Mesenchymal stem cell (in vitro differentiated cells and primary cell): ENCODE data around the gene BOC.

Experiments
- DNase-seq: peaks from one replicate; pipeline ENCODE4 v3.0.0-alpha.2; 2013
- H2AFZ ChIP-seq: one replicate; pipeline ENCODE4 v1.6.1; 2013; ENCODE audit warnings: low read depth, mild to moderate bottlenecking, control low read depth, inconsistent platforms, low read length, moderate library complexity
- H2AK5ac ChIP-seq: 2 replicates; pipeline ENCODE4 v1.6.1; 2013; ENCODE audit warnings: low read length, moderate library complexity, mild to moderate bottlenecking, inconsistent platforms; ENCODE audit not compliant: severe bottlenecking
- H2BK120ac ChIP-seq: one replicate; pipeline ENCODE4 v1.6.1; 2013; ENCODE audit warnings: low read depth, mild to moderate bottlenecking, inconsistent platforms, low read length, moderate library complexity
- H2BK12ac ChIP-seq, 2 experiments: one replicate each; pipeline ENCODE4 v1.6.1; 2013; ENCODE audit warnings: inconsistent platforms in 2 of 2, low read length in 2 of 2, mild to moderate bottlenecking in 2 of 2, moderate library complexity in 2 of 2, control low read depth in 1 of 2
- H2BK15ac ChIP-seq: one replicate; pipeline ENCODE4 v1.6.1; 2013; ENCODE audit warnings: mild to moderate bottlenecking, low read depth, inconsistent platforms; ENCODE audit not compliant: poor library complexity, severe bottlenecking
- H2BK5ac ChIP-seq: 2 replicates; pipeline ENCODE4 v1.6.1; 2013; ENCODE audit warnings: low read depth, mild to moderate bottlenecking, low read length, control low read depth, inconsistent platforms; ENCODE audit not compliant: poor library complexity, severe bottlenecking
- H3K14ac ChIP-seq, 2 experiments: one replicate each; pipeline ENCODE4 v1.6.1; 2013; ENCODE audit warnings: inconsistent platforms in 2 of 2, low read length in 2 of 2, control low read depth in 1 of 2, mild to moderate bottlenecking in 1 of 2, moderate library complexity in 1 of 2
- H3K18ac ChIP-seq, 2 experiments: one replicate each; pipeline ENCODE4 v1.6.1; 2013; ENCODE audit warnings: inconsistent platforms in 2 of 2, low read length in 2 of 2, control low read depth in 1 of 2, low read depth in 1 of 2, mild to moderate bottlenecking in 1 of 2
- H3K23ac ChIP-seq, 2 experiments: one replicate each; pipeline ENCODE4 v1.6.1; 2013; ENCODE audit warnings: inconsistent platforms in 2 of 2, low read length in 2 of 2, mild to moderate bottlenecking in 2 of 2, moderate library complexity in 2 of 2, control low read depth in 1 of 2
- H3K27ac ChIP-seq: 2 replicates; pipeline ENCODE4 v1.5.1; 2013; ENCODE audit warnings: mild to moderate bottlenecking, moderate library complexity, low read length, control low read depth, inconsistent platforms; ENCODE audit not compliant: poor library complexity, severe bottlenecking
- H3K27me3 ChIP-seq, 2 experiments: 2 replicates each; pipeline versions ENCODE4 v1.6.1 to v1.7.0; 2013; ENCODE audit warnings: low read length in 2 of 2, mild to moderate bottlenecking in 2 of 2, moderate library complexity in 2 of 2, control low read depth in 1 of 2, inconsistent platforms in 1 of 2; ENCODE audit not compliant: control insufficient read depth in 1 of 2, insufficient read depth in 1 of 2
- H3K36me3 ChIP-seq, 2 experiments: 2 replicates each; pipeline versions ENCODE4 v1.6.1 to v1.7.0; 2013; ENCODE audit warnings: low read length in 2 of 2, control low read depth in 1 of 2, inconsistent platforms in 1 of 2, low read depth in 1 of 2, mild to moderate bottlenecking in 1 of 2; ENCODE audit not compliant: insufficient read depth in 2 of 2, control insufficient read depth in 1 of 2
- H3K4ac ChIP-seq, 2 experiments: one replicate each; pipeline ENCODE4 v1.6.1; 2013; ENCODE audit warnings: inconsistent platforms in 2 of 2, low read length in 2 of 2, mild to moderate bottlenecking in 2 of 2, moderate library complexity in 2 of 2, control low read depth in 1 of 2, low read depth in 1 of 2
- H3K4me1 ChIP-seq: 2 replicates; pipeline ENCODE4 v1.6.1; 2013; ENCODE audit warnings: low read depth, low read length, control low read depth; ENCODE audit not compliant: control insufficient read depth, insufficient read depth
- H3K4me2 ChIP-seq: 2 replicates; pipeline ENCODE4 v1.6.1; 2013; ENCODE audit warnings: low read length, mild to moderate bottlenecking, inconsistent platforms; ENCODE audit not compliant: poor library complexity, severe bottlenecking
- H3K4me3 ChIP-seq, 2 experiments: 2 replicates each; pipeline versions ENCODE4 v1.5.1 to v1.7.0; 2013; ENCODE audit warnings: low read length in 2 of 2, mild to moderate bottlenecking in 2 of 2, control low read depth in 1 of 2, low read depth in 1 of 2; ENCODE audit not compliant: insufficient read depth in 1 of 2
- H3K79me1 ChIP-seq: replicated peaks from 2 replicates; pipeline ENCODE4 v1.6.1; 2013; ENCODE audit warnings: mild to moderate bottlenecking, control low read depth, low read length, inconsistent platforms; ENCODE audit not compliant: poor library complexity, severe bottlenecking
- H3K9ac ChIP-seq: 2 replicates; pipeline ENCODE4 v1.7.0; 2013; ENCODE audit warnings: mild to moderate bottlenecking, low read length, moderate library complexity
- H3K9me3 ChIP-seq: 2 replicates; pipeline ENCODE4 v1.7.0; 2013; ENCODE audit warnings: mild to moderate bottlenecking, low read length; ENCODE audit not compliant: control insufficient read depth
- H4K8ac ChIP-seq: one replicate; pipeline ENCODE4 v1.6.1; 2013; ENCODE audit warnings: inconsistent platforms, mild to moderate bottlenecking, low read length, moderate library complexity
- H4K91ac ChIP-seq: one replicate; pipeline ENCODE4 v1.6.1; 2013; ENCODE audit warnings: mild to moderate bottlenecking, low read length, inconsistent platforms
- WGBS: methylation state at CpG from one replicate; pipeline ENCODE4 v1.1.7; 2013; ENCODE audit warnings: mixed read lengths; 5-methylcytosine and 5-hydroxymethylcytosine counted together

The BOC gene

DNA sequence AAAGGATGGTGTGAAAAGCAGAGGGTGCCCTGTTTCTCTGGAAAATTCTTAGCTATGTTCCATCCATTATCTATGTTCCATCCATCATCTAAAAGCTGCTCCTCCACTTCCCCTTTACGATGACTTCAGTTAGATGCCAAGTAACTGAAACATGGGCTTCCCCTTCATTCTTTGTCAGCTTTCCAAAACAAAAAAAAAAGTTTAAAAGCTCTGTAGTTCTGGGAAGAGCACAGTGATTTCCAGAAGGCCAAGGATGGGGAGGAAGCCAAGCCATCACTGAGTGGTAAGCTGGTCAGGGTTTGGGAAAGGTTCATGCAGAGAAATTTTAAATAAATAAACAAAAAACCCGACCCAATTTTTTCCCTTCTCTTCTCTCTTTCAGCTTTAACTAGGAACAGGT is 118.4 kb downstream of the BOC start:
- peaks cover 0 to 6% of the 10 kb centered on the region in 2 experiments for H3K36me3 ChIP-seq
- no peaks in the 10 kb centered on the region for H3K4me1 ChIP-seq
- no peak overlapping the region for H2AFZ ChIP-seq
- H3K4me2 ChIP-seq = no peak overlapping the region
- 68% methylated on average over 2 of the region's 2 CpGs for WGBS
- H3K27ac ChIP-seq = no peak overlapping the region
- H2BK120ac ChIP-seq = no peak overlapping the region
- no peaks in the 10 kb centered on the region for H3K27me3 ChIP-seq
- no peak overlapping the region for H2BK12ac ChIP-seq
- H3K14ac ChIP-seq = no peak overlapping the region
- no peak overlapping the region for H3K9ac ChIP-seq
- H3K9me3 ChIP-seq = no peaks in the 10 kb centered on the region
- H2AK5ac ChIP-seq = no peak overlapping the region
- H3K4me3 ChIP-seq = no peak overlapping the region
- no peak overlapping the region for H3K4ac ChIP-seq
- H4K8ac ChIP-seq = no peak overlapping the region
- H2BK5ac ChIP-seq = no peak overlapping the region
- H3K23ac ChIP-seq = no peak overlapping the region
- DNase-seq = no peak
- no peak overlapping the region for H3K18ac ChIP-seq
- H2BK15ac ChIP-seq = no peak overlapping the region
- no peaks in the 10 kb centered on the region for H3K79me1 ChIP-seq
- no peak overlapping the region for H4K91ac ChIP-seq

- Histone ChIP-seq H3K36me3 (peaks cover 0 to 5% of the 10 kb centered on the region in 2 experiments), H2BK12ac (no peak overlapping the region), H3K79me1 (no peaks in the 10 kb centered on the region), H3K27ac (no peak overlapping the region), H2AFZ (no peak overlapping the region), H4K91ac (no peak overlapping the region), H3K4me2 (no peak overlapping the region), H3K4me1 (no peaks in the 10 kb centered on the region), H3K14ac (no peak overlapping the region), H2BK120ac (no peak overlapping the region), H3K27me3 (no peaks in the 10 kb centered on the region), H3K4ac (no peak overlapping the region), H2AK5ac (no peak overlapping the region), H3K4me3 (no peak overlapping the region), H3K9ac (no peak overlapping the region), H2BK15ac (no peak overlapping the region), H3K23ac (no peak overlapping the region), H3K18ac (peak overlapping the region in 1 of 2 experiments; percentile 64), H4K8ac (peak overlapping the region; percentile 49), H2BK5ac (no peak overlapping the region), H3K9me3 (no peaks in the 10 kb centered on the region)
- 74% methylated on average over 2 of the region's 2 CpGs for WGBS
- no peak for DNase-seq
Measured at GRCh38 chr3:113330742-113331141, 119.4 kb downstream of the BOC start.

DNA sequence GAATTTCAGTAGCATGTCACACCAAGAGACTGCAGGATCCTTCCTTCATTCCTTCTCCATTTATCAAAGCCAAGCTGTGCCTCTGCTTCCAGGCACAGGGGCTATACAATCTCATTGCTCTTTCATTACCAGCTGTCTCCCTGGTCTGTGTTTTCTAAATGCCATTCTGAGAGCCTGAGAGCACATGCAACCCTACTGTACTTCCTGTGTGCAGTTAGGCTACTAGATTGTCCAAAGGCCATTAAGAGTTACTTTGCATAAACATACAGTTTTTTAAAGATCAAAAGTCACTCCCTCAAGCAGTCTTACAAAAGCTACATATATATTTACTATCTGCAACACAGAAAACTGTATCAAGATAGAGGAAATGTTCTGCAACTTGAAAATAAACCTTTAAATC is 119.8 kb downstream of the BOC start:
- no peak overlapping the region for H2AK5ac ChIP-seq
- no peak overlapping the region for H3K14ac ChIP-seq
- no peaks in the 10 kb centered on the region for H3K79me1 ChIP-seq
- no peak overlapping the region for H3K27ac ChIP-seq
- no peak overlapping the region for H3K4me2 ChIP-seq
- no peak overlapping the region for H2AFZ ChIP-seq
- peak; percentile 9 for DNase-seq
- no peaks in the 10 kb centered on the region for H3K4me1 ChIP-seq
- no peak overlapping the region for H2BK120ac ChIP-seq
- no peak overlapping the region for H4K8ac ChIP-seq
- no peaks in the 10 kb centered on the region for H3K9me3 ChIP-seq
- peaks cover 0 to under 1% of the 10 kb centered on the region in 2 experiments for H3K36me3 ChIP-seq
- H3K9ac ChIP-seq = no peak overlapping the region
- no peak overlapping the region for H2BK5ac ChIP-seq
- H3K27me3 ChIP-seq = no peaks in the 10 kb centered on the region
- H3K4ac ChIP-seq = no peak overlapping the region
- no peak overlapping the region for H3K18ac ChIP-seq
- H2BK12ac ChIP-seq = no peak overlapping the region
- no peak overlapping the region for H2BK15ac ChIP-seq
- H3K23ac ChIP-seq = no peak overlapping the region
- H4K91ac ChIP-seq = no peak overlapping the region
- H3K4me3 ChIP-seq = no peak overlapping the region
